OCI-LY3 (cell line): Measurements from ENCODE around the gene PTH2R.

Experiments
- CTCF ChIP-seq: fragments of 200-600, 300-600 bp; sonication (generic); IDR thresholded peaks from 2 replicates; pipeline ENCODE4 v1.5.1; 2014; ENCODE audit warnings: antibody characterized with exemption, low read length, low read depth
- EZH2phosphoT487 ChIP-seq: fragments of 200-600 bp; shearing (Covaris generic); IDR thresholded peaks from 2 replicates; pipeline ENCODE4 v1.6.1; 2018; ENCODE audit warnings: antibody characterized with exemption, mixed run types, low read depth

- TF ChIP-seq CTCF = no peak
- TF ChIP-seq EZH2phosphoT487 = no peak
Measured at GRCh38 chr2:208413931-208414330, 7.3 kb downstream of the PTH2R start.
